ENCODE results near the gene GRHL1.

DNA sequence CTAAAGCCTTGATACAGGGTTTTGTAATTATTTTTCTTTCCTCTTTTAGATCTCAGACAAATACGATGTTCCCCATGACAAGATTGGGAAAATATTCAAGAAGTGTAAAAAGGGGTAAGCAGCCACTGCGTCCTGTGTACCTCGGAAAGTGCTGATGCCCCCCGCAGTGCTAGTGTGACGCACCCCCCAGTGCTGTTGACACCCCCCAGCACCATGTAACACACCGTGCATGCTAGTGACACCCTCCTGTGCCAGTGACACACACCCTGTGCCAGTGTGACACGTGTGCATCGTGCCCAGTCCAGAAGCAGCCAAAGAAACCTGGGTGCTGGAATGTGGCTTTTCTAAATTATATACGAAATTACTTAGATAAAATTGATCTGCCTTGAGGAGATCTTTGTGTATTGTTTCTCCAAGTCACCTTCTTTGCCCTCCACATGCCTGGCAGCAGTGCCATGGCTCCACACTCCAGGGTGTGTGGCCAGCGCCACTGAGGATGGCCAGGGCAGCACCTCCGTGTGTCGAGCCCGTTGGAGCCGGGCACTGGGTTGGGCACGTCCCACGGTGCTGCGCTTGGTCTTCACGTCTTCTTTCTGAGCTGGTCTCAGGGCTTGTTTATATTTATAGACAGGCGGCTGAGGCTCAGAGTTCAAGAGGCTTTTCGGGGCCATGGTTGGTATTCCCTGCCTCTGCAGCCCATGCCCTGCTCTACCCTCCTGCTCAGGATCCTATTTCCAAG, 47.6 kb downstream of the GRHL1 start:
- TF ChIP-seq ZNF140 (CRISPR knock-in tag; IDR thresholded peaks at IDR 0.05) (no peak), TAF1 (IDR thresholded peaks at IDR 0.05; ENCODE audit: control insufficient read depth, extremely low read depth, insufficient read depth, low read length, severe bottlenecking) (no peak), TEAD4 (IDR thresholded peaks at IDR 0.05; ENCODE audit: low read length) (no peak), TEAD4 (CRISPR knock-in tag; IDR thresholded peaks at IDR 0.05; ENCODE audit: borderline replicate concordance) (no peak), BHLHE40 (IDR thresholded peaks at IDR 0.05; ENCODE audit: low read length) (no peak), NCOA6 (IDR thresholded peaks at IDR 0.05) (no peak), CAMTA2 (CRISPR knock-in tag; conservative IDR thresholded peaks at IDR 0.05) (no peak), SREBF2 (CRISPR knock-in tag; IDR thresholded peaks at IDR 0.05) (no peak)
- TF ChIP-seq, protein P1, sequence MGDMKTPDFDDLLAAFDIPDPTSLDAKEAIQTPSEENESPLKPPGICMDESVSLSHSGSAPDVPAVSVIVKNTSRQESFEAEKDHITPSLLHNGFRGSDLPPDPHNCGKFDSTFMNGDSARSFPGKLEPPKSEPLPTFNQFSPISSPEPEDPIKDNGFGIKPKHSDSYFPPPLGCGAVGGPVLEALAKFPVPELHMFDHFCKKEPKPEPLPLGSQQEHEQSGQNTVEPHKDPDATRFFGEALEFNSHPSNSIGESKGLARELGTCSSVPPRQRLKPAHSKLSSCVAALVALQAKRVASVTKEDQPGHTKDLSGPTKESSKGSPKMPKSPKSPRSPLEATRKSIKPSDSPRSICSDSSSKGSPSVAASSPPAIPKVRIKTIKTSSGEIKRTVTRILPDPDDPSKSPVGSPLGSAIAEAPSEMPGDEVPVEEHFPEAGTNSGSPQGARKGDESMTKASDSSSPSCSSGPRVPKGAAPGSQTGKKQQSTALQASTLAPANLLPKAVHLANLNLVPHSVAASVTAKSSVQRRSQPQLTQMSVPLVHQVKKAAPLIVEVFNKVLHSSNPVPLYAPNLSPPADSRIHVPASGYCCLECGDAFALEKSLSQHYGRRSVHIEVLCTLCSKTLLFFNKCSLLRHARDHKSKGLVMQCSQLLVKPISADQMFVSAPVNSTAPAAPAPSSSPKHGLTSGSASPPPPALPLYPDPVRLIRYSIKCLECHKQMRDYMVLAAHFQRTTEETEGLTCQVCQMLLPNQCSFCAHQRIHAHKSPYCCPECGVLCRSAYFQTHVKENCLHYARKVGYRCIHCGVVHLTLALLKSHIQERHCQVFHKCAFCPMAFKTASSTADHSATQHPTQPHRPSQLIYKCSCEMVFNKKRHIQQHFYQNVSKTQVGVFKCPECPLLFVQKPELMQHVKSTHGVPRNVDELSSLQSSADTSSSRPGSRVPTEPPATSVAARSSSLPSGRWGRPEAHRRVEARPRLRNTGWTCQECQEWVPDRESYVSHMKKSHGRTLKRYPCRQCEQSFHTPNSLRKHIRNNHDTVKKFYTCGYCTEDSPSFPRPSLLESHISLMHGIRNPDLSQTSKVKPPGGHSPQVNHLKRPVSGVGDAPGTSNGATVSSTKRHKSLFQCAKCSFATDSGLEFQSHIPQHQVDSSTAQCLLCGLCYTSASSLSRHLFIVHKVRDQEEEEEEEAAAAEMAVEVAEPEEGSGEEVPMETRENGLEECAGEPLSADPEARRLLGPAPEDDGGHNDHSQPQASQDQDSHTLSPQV (IDR thresholded peaks at IDR 0.05) = no peak
- TF ChIP-seq, protein P2, sequence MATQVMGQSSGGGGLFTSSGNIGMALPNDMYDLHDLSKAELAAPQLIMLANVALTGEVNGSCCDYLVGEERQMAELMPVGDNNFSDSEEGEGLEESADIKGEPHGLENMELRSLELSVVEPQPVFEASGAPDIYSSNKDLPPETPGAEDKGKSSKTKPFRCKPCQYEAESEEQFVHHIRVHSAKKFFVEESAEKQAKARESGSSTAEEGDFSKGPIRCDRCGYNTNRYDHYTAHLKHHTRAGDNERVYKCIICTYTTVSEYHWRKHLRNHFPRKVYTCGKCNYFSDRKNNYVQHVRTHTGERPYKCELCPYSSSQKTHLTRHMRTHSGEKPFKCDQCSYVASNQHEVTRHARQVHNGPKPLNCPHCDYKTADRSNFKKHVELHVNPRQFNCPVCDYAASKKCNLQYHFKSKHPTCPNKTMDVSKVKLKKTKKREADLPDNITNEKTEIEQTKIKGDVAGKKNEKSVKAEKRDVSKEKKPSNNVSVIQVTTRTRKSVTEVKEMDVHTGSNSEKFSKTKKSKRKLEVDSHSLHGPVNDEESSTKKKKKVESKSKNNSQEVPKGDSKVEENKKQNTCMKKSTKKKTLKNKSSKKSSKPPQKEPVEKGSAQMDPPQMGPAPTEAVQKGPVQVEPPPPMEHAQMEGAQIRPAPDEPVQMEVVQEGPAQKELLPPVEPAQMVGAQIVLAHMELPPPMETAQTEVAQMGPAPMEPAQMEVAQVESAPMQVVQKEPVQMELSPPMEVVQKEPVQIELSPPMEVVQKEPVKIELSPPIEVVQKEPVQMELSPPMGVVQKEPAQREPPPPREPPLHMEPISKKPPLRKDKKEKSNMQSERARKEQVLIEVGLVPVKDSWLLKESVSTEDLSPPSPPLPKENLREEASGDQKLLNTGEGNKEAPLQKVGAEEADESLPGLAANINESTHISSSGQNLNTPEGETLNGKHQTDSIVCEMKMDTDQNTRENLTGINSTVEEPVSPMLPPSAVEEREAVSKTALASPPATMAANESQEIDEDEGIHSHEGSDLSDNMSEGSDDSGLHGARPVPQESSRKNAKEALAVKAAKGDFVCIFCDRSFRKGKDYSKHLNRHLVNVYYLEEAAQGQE (IDR thresholded peaks at IDR 0.05; ENCODE audit: borderline replicate concordance) = no peak
- TF ChIP-seq, protein P2 (CRISPR knock-in tag; IDR thresholded peaks at IDR 0.05; ENCODE audit: low read depth) = no peak

Data from K562 (cell line).